LNCaP clone FGC (cell line): ENCODE data around the gene MAU2.

ENCODE experiments used
- DNase-seq: peaks from one replicate; pipeline ENCODE4 v3.0.0-alpha.2; 2011; ENCODE audit warnings: low read depth
- H3K4me3 ChIP-seq: 2 replicates; pipeline ENCODE4 v1.5.1; 2011; ENCODE audit warnings: mild to moderate bottlenecking, low read depth, low read length, control low read depth
- CTCF ChIP-seq: IDR thresholded peaks from 2 replicates; pipeline ENCODE4 v1.5.1; 2012; ENCODE audit warnings: mild to moderate bottlenecking; ENCODE audit not compliant: control insufficient read depth, insufficient read depth; ENCODE audit errors: extremely low read depth

The MAU2 gene

DNA sequence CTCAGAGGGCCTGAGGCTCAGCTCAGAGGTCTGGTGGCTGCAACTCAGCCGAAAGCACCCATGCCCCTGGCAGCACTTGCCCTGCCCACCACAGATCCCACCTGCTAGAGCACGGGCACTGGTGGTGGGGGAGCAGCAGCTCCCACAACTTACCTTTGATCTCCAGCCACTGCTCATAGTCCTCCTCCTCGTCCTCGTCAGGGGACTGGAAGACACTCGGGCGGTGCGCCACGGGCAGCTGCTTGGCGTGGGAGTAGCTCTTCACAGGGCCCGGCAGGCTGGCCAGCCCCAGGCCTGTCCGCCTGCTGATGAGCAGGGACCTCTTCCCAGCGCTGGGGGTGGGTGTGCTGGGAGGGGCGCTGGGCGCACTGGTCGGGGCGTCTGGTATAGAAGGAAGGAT, 14.9 kb upstream of the MAU2 start:
- TF ChIP-seq CTCF: no peak
- DNase-seq: no peak

GRCh38 chr19:19306191-19306590, 14.4 kb upstream of the MAU2 start:
- no peak for DNase-seq
- H3K4me3 ChIP-seq: no peak overlapping the region
- TF ChIP-seq CTCF: no peak

More for the DNA sequence above, 14.9 kb upstream of the MAU2 start:
- no peak overlapping the region for H3K4me3 ChIP-seq

DNA sequence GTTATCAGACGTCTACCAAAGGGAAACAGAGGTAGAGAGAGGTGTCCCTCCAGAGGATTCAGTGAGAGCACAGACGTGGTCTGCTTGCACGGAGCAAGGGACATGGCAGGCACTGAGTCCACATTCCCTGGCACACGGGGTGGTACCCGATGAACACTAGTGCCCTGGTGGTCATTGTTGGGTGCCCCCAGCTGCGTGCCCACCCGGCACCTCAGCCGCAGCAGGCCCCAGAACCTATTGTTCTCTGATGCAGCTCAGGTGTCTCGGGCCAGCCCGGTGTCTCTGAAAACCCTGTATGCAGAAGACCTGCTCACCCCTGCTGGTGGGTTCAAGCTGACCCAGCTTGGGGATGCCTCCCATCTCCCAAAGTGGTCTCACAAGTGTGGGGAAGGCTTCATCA, 12.3 kb upstream of the MAU2 start:
- no peak for TF ChIP-seq CTCF
- DNase-seq: no peak
- no peak overlapping the region for H3K4me3 ChIP-seq

GRCh38 chr19:19315444-19315843, 5.2 kb upstream of the MAU2 start:
- TF ChIP-seq CTCF: no peak
- no peak for DNase-seq
- no peak overlapping the region for H3K4me3 ChIP-seq

DNA sequence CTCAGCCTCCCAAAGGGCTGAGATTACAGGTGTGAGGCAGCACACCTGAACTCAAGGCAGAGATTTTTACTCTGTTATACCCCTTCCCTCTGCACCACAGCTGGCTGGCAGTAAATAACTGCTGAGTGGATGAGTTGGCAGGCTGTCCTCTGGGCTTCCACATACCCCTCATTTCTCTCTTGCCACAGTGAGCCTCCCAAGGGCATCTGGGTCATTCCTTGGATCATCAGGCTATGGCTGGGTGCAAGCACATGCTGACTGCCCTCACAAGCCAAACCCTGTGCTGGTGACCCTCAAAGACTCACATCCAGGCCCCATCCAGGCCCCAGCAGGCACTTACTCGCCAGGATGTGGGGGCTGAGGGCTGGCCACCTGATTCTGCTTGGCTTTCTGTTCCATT, 4.5 kb upstream of the MAU2 start:
- DNase-seq: no peak
- H3K4me3 ChIP-seq: no peak overlapping the region
- no peak for TF ChIP-seq CTCF

DNA sequence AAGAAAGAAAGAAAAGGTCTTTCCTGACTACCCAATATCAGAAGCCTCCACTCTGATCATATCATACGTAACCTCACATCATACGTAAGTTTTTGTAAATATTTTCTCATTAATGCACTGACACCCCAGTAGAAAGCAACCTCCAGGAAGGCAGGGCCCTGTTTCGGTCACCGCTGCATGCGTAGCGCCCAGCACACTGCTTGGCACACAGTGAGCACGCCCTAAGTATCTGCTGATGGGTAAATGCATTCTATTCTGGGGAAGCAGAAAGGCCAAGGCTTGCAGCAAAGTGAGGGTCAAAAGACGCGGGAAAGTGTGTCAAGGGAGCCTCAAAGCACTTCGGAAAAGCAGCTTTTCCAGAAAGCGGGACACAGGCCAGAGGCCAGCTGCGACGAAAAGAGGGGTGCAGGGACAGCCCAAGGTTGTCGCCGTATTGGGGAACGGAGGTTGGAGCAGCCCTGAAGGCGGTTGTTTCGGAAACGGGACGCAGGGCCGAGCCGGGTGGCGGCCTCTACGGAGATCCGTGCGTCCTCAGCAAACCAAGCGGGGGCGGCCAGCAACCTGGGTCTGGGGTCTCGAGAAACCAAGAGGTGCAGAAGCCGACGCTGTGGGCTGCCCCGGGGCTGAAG, 783 bp upstream of the MAU2 start:
- peak overlapping the region; percentile 89 for H3K4me3 ChIP-seq
- no peak for TF ChIP-seq CTCF
- DNase-seq: no peak

DNA sequence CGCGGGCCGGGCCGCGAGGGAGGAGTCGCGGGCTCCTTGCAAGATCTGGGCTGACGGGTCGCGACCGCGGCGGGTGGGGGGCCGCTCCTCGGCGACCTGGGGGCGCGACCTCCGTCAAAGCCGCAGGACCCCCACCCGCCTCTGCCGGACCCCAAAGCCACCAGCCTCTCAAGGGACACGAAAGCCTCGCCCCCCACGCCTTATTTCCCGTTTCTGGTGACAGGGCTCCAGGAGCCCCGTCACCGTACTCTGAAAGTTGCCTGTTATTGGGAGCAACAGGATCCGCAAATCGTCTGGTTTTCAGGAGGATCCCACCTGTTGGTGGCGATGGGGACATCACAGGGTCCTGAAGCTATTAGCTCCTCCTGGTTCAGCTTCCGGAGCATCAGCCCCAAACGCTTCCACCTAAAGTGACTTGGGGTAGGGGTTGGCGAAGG, 530 bp downstream of the MAU2 start:
- H3K4me3 ChIP-seq: peak overlapping the region; percentile 89
- TF ChIP-seq CTCF: no peak
- DNase-seq: no peak
